NCI-H446 treated with DMSO at 0.1 percent for 48 hours (cell line): ENCODE data around the gene ZBTB47.

Experiments
- DNase-seq: peaks from one replicate; lab custom pipeline; 2025; lab: John Stamatoyannopoulos, UW

ZBTB47 gene

GRCh38 chr3:42699511-42699971 lies 46.0 kb downstream of the ZBTB47 start:
- DNase-seq = no peak

GRCh38 chr3:42700366-42701288 lies 47.1 kb downstream of the ZBTB47 start:
- no peak for DNase-seq

- DNase-seq = no peak
Observed at GRCh38 chr3:42701371-42702065, 48.0 kb downstream of the ZBTB47 start.

GRCh38 chr3:42702066-42702951 lies 48.8 kb downstream of the ZBTB47 start, which contains the start of gene HHATL:
Gene HHATL, minus strand, starts transcription at chr3:42702798. Its CDS starts 1,972 bp downstream, at chr3:42700826.
- no peak for DNase-seq

- DNase-seq = no peak
Observed at GRCh38 chr3:42702982-42703694, 49.6 kb downstream of the ZBTB47 start.

- DNase-seq = no peak
Observed at GRCh38 chr3:42703695-42704025, 50.2 kb downstream of the ZBTB47 start.

- no peak for DNase-seq
Observed at GRCh38 chr3:42704136-42704841, 50.8 kb downstream of the ZBTB47 start.

- DNase-seq = no peak
Observed at GRCh38 chr3:42705058-42705767, 51.7 kb downstream of the ZBTB47 start.

- no peak for DNase-seq
Observed at GRCh38 chr3:42705962-42706585, 52.6 kb downstream of the ZBTB47 start.

- DNase-seq = no peak
Observed at GRCh38 chr3:42706721-42707619, 53.5 kb downstream of the ZBTB47 start.

- DNase-seq = no peak
Observed at GRCh38 chr3:42707620-42708355, 54.3 kb downstream of the ZBTB47 start.

- DNase-seq = no peak
Observed at GRCh38 chr3:42708611-42709151, 55.2 kb downstream of the ZBTB47 start.

GRCh38 chr3:42709621-42710020 lies 56.1 kb downstream of the ZBTB47 start:
- no peak for DNase-seq

- no peak for DNase-seq
Observed at GRCh38 chr3:42710323-42711021, 57.0 kb downstream of the ZBTB47 start.

- DNase-seq = no peak
Observed at GRCh38 chr3:42711491-42712343, 58.2 kb downstream of the ZBTB47 start.

GRCh38 chr3:42712344-42712648 lies 58.8 kb downstream of the ZBTB47 start:
- DNase-seq = no peak
